OCI-LY3 (cell line): ENCODE measurements around the gene GNG11.

Experiments
- EZH2phosphoT487 ChIP-seq: fragments of 200-600 bp; shearing (Covaris generic); IDR thresholded peaks from 2 replicates; pipeline ENCODE4 v1.6.1; 2018; ENCODE audit warnings: antibody characterized with exemption, mixed run types, low read depth
- TF ChIP-seq, protein P1 (sequence below): fragments of 200-600, 300-600 bp; sonication (generic); IDR thresholded peaks from 2 replicates; pipeline ENCODE4 v1.5.1; 2014; ENCODE audit warnings: antibody characterized with exemption, low read length, low read depth

DNA sequence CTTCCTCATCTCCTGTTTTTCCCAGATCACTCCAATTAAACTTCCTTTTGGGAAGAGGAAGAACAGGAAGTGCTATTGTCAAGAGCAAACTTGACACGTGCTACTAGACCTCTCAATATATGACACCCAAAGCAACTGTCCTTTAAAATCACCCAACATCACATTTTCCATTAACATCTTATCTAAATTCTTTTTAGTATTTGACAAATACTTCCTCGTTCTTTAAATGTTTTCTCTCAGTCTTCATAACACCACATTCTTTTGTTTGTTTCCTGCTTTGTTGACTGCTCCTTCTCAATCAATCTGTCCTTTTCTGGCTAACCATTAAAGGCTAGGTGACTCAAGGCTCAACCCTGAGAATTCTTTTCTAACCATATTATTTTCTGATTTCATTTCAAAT lies 23.9 kb upstream of the GNG11 start:
- TF ChIP-seq, protein P1, sequence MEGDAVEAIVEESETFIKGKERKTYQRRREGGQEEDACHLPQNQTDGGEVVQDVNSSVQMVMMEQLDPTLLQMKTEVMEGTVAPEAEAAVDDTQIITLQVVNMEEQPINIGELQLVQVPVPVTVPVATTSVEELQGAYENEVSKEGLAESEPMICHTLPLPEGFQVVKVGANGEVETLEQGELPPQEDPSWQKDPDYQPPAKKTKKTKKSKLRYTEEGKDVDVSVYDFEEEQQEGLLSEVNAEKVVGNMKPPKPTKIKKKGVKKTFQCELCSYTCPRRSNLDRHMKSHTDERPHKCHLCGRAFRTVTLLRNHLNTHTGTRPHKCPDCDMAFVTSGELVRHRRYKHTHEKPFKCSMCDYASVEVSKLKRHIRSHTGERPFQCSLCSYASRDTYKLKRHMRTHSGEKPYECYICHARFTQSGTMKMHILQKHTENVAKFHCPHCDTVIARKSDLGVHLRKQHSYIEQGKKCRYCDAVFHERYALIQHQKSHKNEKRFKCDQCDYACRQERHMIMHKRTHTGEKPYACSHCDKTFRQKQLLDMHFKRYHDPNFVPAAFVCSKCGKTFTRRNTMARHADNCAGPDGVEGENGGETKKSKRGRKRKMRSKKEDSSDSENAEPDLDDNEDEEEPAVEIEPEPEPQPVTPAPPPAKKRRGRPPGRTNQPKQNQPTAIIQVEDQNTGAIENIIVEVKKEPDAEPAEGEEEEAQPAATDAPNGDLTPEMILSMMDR: no peak
- no peak for TF ChIP-seq EZH2phosphoT487
